Stimulated activated CD8-positive, alpha-beta memory T cell treated with anti-CD3 and anti-CD28 coated beads, Interleukin-15, amount 100 ng/mL, for 1 hour (primary cell): Measurements from ENCODE around the gene BICD1.

ENCODE experiments used
- DNase-seq: peaks from one replicate; pipeline ENCODE4 v3.0.0-alpha.2; 2020; ENCODE audit warnings: low read depth

BICD1 gene

GRCh38 chr12:32402946-32403345, 296.3 kb downstream of the BICD1 start:
- DNase-seq = no peak

GRCh38 chr12:32407795-32408194, 301.1 kb downstream of the BICD1 start:
- DNase-seq = no peak

GRCh38 chr12:32413412-32413811, 306.8 kb downstream of the BICD1 start:
- DNase-seq = no peak

- no peak for DNase-seq
Measured at GRCh38 chr12:32418221-32418620, 311.6 kb downstream of the BICD1 start.

- no peak for DNase-seq
Measured at GRCh38 chr12:32418903-32419519, 312.4 kb downstream of the BICD1 start.

GRCh38 chr12:32419520-32419960, 312.9 kb downstream of the BICD1 start:
- no peak for DNase-seq

- DNase-seq = no peak
Measured at GRCh38 chr12:32420356-32420755, 313.7 kb downstream of the BICD1 start.

GRCh38 chr12:32423559-32423958, 316.9 kb downstream of the BICD1 start:
- DNase-seq = no peak

- DNase-seq = no peak
Measured at GRCh38 chr12:32431025-32431424, 324.4 kb downstream of the BICD1 start.
